ENCODE data around the gene METAP1D. TPM values are rescaled to one million over a fixed set of nuclear protein-coding genes. Genes with fewer than 3 reads are reported as not detected.
"Not testable (repeated sequence)": the region's sequence is repeated elsewhere in the genome, so short reads cannot be mapped to it uniquely, and the experiment has no call there.

Gene METAP1D
- total and polyA plus RNA-seq, 12 donors, result 1.7 to 21.8 (median 7.8) TPM

GRCh38 chr2:172062402-172063004 is 62.8 kb downstream of the METAP1D start:
- Histone ChIP-seq H3K36me3 (replicated peaks in 1 of 2) (no peaks in the 10 kb centered on the region), H3K27me3 (no peaks in the 10 kb centered on the region), H3K27ac (no peak overlapping the region), H3K9me3 (replicated peaks in 1 of 3) (no peaks in the 10 kb centered on the region), H3K4me1 (replicated peaks in 1 of 2) (no peaks in the 10 kb centered on the region), H3K4me3 (no peak overlapping the region)
- WGBS, 4 donors, result 83 to 100% (median 96%) methylated on average over 1 of the region's 1 CpG
- DNase-seq, result no peak
- no peak for TF ChIP-seq POLR2A (IDR thresholded peaks at IDR 0.05)
- no peak for TF ChIP-seq CTCF (IDR thresholded peaks at IDR 0.05)
- intact Hi-C loops (cut with DNase I), result no loop called here

- no peaks in the 10 kb centered on the region for H3K4me1 ChIP-seq (replicated peaks in 1 of 2)
- H3K27ac ChIP-seq, result no peak overlapping the region
- H3K36me3 ChIP-seq (replicated peaks in 1 of 2), result no peaks in the 10 kb centered on the region
- DNase-seq, result no peak
- intact Hi-C loops (cut with DNase I), result no loop called here
- 90 to 96% (median 94%) methylated on average over 9 of the region's 9 CpGs for WGBS, 4 donors
- H3K9me3 ChIP-seq (replicated peaks in 1 of 3), result no peaks in the 10 kb centered on the region
- H3K4me3 ChIP-seq, result no peak overlapping the region
- H3K27me3 ChIP-seq, result no peaks in the 10 kb centered on the region
- TF ChIP-seq POLR2A (IDR thresholded peaks at IDR 0.05) (no peak), CTCF (IDR thresholded peaks at IDR 0.05) (no peak)
Observed at GRCh38 chr2:172063446-172063845, 63.7 kb downstream of the METAP1D start.

GRCh38 chr2:172065111-172065510 is 65.4 kb downstream of the METAP1D start:
- Histone ChIP-seq H3K4me3 (no peak overlapping the region), H3K27ac (no peak overlapping the region), H3K27me3 (no peaks in the 10 kb centered on the region), H3K4me1 (replicated peaks in 1 of 2) (no peaks in the 10 kb centered on the region), H3K9me3 (replicated peaks in 1 of 3) (no peaks in the 10 kb centered on the region), H3K36me3 (replicated peaks in 1 of 2) (no peaks in the 10 kb centered on the region)
- no peak for DNase-seq
- intact Hi-C loops (cut with DNase I), result no loop called here
- TF ChIP-seq CTCF (IDR thresholded peaks at IDR 0.05), result no peak
- no peak for TF ChIP-seq POLR2A (IDR thresholded peaks at IDR 0.05)
- 59 to 79% (median 63%) methylated on average over 4 of the region's 4 CpGs for WGBS, 4 donors

DNA sequence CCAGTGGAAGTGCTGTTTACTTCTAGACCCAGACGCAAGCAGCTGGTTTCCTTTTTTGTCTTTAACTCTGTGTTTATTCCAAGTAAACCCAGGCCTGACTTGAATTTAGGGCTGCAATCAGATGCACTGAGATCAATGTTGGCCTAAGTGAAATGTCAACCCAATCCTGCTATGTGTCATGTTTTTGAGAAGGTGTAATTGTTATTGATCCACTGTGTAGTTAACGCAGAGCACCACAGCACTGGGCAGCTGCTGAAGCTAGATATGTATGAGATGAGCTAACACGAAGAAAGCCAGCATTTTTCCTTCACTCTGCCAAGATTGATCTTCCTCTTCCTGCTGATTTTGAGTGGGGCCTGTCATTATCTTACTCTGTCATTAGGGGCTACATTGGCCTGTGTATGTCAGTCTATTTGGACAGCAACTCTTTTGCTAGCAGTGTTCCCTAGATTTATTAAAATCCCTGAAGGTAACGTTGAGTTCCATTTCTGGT is 66.7 kb downstream of the METAP1D start:
- H3K9me3 ChIP-seq (replicated peaks in 1 of 3), result no peaks in the 10 kb centered on the region
- DNase-seq, result no peak
- H3K4me3 ChIP-seq, result no peak overlapping the region
- TF ChIP-seq CTCF (IDR thresholded peaks at IDR 0.05), result no peak
- TF ChIP-seq POLR2A (IDR thresholded peaks at IDR 0.05), result no peak
- H3K27ac ChIP-seq, result no peak overlapping the region
- WGBS, 4 donors, result 78 to 89% (median 85%) methylated on average over 4 of the region's 4 CpGs
- no peaks in the 10 kb centered on the region for H3K36me3 ChIP-seq (replicated peaks in 1 of 2)
- H3K27me3 ChIP-seq, result no peaks in the 10 kb centered on the region
- H3K4me1 ChIP-seq (replicated peaks in 1 of 2), result no peaks in the 10 kb centered on the region
- intact Hi-C loops (cut with DNase I), result no loop called here

- H3K27me3 ChIP-seq; H3K9me3 ChIP-seq (replicated peaks in 1 of 3); H3K36me3 ChIP-seq (replicated peaks in 1 of 2); intact Hi-C loops (cut with DNase I); H3K27ac ChIP-seq; DNase-seq; H3K4me3 ChIP-seq; H3K4me1 ChIP-seq (replicated peaks in 1 of 2): not testable (repeated sequence)
- WGBS, 4 donors, result 86 to 98% (median 96%) methylated on average over 4 of the region's 4 CpGs
Observed at GRCh38 chr2:172067905-172068304, 68.2 kb downstream of the METAP1D start.
